Hippocampal formation (tissue), 2 donors: ENCODE data around the gene EXOC2.

ENCODE experiments used
- DNase-seq, 2 donors: peaks; one replicate each; lab custom pipeline; 2025; lab: John Stamatoyannopoulos, UW

The EXOC2 gene

DNA sequence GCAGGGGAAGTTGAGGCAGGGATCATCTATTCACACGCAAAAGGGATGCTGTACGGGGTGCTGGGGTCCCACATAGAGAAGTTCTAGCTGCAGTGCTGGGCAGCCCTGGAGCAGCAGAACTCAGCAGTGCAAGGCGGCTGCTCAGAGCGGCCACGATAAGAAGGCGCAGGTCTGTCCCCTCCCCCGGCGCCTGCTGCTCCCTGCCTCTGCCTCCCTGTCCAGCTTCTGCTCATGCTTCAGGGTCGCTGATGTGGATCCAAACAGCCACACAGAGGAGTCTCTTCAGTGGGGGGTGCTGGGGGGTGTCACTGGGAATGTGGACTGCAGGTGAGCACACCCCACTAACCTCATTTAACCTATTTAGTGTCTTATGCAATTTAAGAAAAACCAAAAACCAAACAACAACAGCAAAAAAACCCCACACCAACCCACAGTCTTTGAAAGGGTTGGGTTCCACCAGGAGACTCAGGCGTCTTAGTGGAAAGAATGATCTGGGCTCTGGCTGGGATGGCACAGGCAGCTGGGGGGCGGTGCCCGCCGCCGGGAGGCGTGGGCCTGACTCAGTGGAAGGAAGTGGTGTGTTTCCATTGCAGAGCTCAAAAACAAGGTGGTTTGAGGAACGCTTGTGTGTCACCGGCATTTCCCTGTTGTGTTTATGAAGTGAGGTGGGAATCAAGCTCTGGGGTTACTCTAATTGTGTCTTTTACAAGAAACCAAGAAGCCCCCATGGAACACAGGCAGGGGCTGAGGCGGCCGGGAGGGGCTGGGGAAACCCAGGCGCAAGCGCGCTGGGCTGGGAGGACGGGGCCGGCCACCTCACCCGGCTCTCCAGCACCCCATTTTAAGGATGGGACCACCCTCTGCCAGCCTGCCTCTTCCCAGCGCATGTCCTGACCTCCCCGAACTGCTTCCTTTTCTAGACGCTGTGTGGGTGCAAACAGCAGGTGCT lies 246.2 kb downstream of the EXOC2 start:
- no peak for DNase-seq

DNA sequence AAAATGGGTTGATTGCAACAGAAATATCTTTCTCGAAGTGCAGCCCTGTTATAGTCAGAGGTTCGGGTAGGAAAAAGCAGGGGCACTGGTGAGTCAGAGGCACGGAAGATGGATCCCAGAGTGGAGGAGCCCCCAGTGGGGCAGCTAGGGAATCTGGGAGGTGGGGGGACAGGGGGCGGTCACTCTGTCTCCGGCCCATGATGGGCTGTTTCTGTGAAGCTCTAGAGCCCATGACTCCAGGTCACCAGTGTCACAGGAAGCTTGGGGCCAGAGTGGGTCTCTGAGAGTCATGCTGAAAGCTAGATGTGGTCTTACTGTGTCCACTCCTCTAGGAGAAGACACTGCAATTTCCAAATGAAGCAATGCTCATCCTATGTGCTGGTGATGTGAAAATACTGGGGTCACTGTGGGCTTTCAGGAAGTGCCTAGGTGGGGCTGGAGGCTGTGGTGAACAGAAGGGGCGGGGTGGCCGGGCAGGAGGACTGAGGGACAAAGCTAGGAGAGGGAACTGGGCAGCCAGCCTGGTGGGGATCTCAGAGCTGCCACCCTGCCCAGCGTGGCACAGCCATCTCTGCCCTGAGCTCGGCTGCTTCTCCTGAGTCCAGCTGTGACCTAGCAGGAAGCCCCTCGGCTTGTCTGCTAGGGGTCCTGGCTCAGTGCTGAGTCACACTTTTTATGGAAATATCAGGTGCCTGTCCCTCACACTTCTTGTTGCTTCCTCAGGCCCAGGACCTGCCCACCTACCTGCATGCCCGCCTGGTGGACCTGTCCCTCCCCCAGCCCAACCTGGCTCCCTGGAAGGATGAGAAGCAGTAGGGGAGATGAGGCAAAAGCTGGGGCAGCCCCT lies 247.1 kb downstream of the EXOC2 start:
- no peak for DNase-seq

DNA sequence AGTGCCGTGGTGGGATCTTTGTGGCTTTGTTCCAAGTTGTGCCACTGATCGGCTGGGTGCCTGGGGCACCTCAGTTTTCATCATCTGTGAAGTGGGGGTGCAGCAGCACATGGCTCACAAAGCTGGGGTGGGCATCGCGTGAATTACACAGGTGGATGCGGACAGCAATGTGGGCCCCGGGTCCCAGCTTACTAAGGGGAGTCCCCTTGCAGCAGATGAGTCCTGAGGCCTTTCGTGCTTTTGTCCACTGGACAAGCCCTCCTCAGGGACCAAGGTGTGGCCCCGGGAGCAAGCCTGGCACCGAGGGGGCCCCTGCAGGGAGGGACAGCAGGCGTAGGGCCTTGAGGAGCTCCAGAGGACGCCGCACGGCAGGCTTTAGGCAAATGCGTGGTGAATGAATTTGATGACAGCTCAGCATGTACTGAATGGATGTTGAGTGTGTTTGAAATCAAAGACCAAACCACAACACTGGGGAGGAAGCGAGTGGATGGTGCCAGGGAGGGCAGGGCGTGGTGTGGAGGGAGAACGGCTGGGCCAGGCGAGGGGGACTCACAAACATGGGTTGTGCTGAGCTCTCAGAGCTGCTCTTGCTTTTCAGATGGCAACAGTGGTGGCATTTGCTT lies 248.2 kb downstream of the EXOC2 start:
- no peak for DNase-seq

DNA sequence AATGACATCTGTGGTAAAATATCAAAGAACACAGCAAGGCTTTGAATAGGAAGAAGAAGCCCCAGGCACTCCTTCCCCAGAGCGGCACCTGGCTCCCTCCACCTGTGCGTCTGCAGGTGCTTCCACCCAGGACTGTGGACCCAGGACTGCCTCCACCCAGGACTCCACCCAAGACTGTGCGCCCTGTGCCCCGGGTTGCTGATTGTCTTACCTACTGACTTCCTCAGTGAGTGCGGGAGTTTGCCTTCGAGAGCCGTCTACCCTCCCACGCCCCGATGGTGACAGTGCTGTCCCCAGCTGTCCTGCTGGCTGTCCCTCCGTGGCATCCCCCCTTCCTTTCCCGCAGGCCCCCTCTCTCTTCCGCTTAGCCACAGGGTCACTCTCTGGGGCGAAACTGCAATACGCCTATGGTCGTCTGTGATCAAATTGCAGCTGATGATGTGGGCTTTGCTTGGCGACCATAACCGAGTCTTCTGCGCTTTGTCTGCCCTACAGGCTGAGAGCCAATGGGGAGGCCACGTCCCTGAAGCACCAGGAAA lies 249.2 kb downstream of the EXOC2 start:
- no peak for DNase-seq

DNA sequence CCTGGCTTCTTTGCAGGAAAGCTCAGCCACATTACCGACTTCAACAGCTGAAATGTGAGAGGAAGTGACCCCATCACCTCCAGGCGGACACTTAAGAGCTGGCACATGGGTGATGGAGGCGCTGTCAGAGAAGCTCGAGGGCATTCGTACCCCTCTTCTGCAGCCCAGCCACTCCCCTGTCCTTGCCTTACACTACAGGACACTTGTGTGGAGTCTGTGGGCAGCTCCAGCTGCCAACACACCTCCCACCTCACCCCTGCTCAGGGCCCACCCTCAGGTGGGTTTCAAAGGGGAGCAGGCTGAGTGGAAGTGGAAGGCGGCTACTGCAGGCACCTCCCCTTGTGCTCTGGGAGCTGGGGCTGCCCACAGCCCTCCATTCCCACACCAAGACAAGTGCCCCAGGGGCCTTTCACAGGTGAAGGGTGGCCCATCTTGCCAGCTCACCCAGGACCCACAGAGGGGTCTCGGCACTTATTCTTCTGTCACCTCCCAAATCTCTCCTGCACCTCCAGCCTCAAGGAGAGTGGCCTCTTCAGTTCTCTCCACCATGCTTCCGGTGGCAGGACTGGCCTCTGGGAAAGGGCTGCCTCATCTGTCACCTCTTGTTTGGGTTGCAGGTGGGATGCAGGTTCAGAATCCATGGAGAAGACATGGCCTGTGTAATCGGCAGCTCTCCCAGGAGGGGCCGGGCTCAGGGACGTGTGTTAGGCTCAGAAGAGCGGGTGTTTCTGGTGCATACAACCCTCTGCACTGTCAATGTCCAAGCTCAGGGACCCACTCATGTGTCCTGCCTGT lies 251.6 kb downstream of the EXOC2 start:
- no peak for DNase-seq

DNA sequence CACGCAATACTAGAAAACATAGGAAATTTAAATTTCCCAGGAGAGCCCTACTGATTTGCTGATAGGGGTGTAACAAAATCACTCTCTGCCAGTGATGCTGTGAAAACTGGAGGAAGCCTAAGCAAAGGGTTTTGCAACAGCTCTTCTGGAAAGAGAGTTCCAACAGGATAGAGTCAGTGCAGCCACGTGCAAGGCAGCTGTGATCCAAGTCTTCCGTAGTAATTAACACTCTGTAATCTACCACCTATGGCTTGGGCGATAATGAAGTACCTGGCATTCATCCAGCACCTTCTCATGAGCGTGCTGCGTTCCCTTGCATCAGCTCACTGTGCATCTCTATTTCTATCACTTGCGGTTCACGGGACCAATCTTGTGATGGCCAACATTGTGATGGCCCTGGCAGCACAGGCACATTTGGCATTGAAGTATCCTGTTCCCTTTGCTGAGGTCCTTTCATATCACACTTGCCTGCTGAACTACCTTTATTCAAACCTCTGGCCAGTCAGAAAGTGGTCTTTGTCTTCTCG lies 253.2 kb downstream of the EXOC2 start:
- DNase-seq, result no peak

DNA sequence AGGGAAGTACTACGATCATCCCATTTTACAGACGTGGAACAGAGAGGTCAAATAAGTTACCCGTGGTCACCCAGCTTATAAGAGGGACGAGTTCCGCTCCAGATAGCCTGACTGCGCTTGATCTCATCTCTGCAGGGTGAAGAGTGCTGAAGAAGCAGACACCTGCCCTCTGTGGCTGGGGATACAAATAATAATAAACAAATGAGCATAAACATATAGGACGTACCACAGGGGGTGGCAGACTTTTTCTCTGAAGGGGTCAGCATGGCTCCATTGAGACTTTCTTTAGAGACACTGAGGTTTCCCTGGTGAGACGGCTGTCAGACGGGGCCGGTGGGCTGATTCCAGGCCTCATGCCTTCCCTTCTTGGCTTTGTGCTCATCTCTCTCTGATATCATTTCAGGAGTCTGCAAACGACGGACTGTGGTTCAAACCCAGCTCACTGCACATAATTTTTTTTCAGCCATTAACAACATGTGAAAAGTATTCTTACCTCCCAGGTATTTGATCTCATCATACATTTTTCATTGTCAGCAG lies 254.2 kb downstream of the EXOC2 start:
- no peak for DNase-seq

DNA sequence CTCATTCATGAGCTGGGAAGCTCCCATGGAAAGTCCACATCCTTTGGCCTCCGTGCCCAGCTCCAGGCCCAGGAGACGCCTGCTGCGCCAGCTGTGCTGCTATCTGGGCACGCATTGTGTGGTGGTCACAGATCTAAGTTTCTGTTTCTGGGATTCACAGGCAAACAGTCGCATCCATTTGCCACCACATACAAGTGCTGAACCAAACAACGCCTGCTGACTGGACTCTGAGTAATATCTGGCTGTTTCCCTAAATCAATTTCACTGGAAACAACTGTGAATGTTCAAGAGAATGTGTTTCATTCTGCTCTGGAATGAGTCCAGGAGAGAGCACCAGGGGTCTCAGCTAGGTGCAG lies 255.9 kb downstream of the EXOC2 start:
- no peak for DNase-seq

DNA sequence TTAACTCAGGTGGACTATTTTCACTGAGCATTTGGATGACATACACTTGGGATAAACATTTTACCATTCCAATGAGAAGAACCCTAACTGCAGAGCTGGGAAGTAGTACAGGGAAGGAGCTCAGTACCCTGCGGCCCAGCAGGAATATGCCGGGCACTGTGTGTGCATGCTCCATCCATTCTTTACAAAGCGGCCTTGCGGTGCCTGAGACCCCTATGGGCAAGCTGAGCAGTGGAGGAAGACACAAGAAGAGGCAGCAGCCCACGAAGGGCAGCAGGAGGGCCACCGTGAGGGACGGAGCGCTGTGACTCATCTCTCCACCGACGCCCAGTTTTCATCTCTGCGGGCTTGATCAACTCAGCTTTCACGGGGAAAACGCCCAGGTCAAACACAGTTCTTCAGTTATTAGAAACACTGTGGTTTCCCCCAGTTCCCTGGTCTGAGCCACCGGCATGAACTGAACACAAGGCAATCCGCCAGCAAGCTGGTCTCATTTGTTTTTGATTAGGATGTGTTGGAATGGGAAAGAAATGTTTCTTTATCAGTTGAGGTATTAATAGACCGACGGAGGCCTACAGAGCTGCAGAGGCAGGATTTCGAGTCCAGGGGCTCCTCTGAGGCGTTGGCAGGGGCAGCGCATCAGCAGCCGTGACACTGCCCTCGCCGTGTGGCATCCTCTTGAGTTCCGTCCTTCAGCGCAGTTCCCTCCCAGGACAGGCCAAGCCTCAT lies 256.5 kb downstream of the EXOC2 start:
- DNase-seq, result no peak

DNA sequence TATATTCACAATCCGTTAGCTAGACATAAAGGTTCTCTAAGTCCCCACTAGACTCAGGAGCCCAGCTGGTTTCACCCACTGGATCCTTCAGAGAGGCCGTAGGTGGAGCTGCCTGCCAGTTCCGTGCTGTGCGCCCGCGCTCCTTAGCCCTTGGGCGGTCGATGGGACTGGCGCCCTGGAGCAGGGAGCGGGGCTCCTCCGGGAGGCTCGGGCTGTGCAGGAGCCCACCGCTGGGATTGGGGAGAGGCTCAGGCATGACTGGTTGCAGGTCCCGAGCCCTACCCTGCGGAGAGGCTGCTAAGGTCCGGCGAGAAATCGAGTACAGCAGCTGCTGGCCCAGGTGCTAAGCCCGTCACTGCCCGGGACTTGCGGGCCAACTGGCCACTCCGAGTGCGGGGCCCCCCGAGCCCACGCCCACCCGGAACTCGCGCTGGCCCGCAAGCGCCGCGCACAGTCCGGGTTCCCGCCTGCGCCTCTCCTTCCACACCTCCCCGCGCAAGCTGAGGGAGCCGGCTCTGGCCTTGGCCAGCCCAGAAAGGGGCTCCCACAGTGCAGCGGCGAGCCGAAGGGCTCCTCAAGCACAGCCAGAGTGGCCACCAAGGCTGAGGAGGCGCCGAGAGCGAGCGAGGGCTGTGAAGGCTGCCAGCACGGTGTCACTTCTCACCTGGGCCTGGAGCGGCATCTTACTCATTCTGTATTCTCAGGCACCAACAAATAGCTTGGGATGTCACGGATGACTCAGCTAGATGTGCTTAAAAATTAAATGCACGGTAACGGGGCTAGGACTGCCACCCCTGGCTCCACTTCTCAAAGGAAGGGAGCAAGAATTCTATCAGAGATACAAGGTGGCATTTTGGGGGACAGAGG lies 257.3 kb downstream of the EXOC2 start:
- DNase-seq, result no peak
